GM19035 (cell line): ENCODE measurements around the gene ASB7.
A peak's percentile ranks its signal among the peaks of the same experiment; 100 is the strongest.
"Not testable (repeated sequence)": the region's sequence is repeated elsewhere in the genome, so short reads cannot be mapped to it uniquely, and the experiment has no call there.

ENCODE experiments used
- ATAC-seq: cut with Tn5 transposase; IDR thresholded peaks from one replicate; pipeline ENCODE4 v1.9.1; 2021; ENCODE audit not compliant: unreplicated experiment

Gene ASB7

GRCh38 chr15:100602064-100602822, at the start of gene ASB7, which contains the start of gene LINS1:
Gene ASB7 (plus strand): TSS chr15:100602589. CDS start chr15:100612217, 9,628 bp downstream.
Gene LINS1 (minus strand): TSS chr15:100602184. CDS start chr15:100580842, 21,342 bp downstream.
- ATAC-seq: peak; percentile 85

DNA sequence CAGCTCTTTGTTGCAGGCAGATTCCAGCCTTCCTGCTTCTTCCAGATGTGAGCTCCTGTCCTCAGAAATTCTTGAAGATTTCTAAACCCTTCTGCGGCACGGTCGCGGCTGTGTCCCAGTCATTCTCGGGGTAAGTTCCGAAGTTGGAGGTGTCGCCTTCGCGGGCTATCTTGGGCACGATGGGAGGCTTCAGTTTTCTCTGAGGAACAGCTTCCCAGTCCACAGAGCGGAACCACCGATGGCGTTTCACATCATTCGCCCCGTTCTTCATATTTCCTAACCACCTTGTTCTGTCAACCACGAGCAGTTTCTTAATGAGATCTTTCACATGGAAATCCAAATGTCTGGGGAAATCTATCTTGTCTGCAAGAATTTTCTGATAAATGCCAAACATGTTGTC, 48.9 kb upstream of the ASB7 start:
- no peak for ATAC-seq

- no peak for ATAC-seq
Observed at GRCh38 chr15:100558771-100559254, 43.6 kb upstream of the ASB7 start.

DNA sequence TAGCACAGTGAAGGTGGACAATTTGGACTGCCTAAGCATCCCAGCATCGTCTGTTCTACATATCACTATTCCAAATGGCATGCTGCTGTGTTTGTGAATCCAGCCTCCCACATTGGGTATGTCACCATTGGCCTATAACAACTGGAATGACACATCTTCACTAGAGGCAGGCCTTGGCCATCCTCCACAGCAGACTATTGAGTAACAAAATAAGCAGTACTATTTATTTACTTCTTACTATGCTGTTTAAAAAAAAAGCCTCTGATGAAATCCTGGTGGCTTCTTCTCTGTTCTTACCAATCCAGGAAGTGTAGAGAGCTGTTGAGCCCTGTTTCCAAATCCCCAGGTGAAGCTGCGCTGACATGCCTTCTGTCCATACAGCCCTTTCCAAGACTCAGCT, 43.1 kb upstream of the ASB7 start:
- ATAC-seq: no peak

DNA sequence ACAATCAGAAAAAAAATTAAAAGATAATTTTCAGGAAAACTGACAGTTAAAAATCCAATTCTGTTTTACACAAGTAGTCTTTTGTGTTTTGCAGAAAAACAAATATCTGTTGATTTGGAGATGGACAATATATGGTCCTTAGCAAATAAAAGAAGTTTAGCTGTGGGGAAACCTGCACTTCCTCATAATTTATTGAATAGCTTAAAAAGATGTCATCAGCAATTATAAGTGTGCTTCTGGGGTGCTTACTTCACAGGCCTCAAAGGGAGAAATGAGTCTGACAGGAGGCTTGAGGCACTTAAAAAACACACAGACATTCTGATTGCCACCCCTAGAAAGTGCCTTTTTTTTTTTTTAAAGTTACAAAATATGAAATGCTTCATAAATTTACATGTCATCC, 42.1 kb upstream of the ASB7 start:
- ATAC-seq: no peak

- ATAC-seq: no peak
Observed at GRCh38 chr15:100565591-100565990, 36.8 kb upstream of the ASB7 start.

DNA sequence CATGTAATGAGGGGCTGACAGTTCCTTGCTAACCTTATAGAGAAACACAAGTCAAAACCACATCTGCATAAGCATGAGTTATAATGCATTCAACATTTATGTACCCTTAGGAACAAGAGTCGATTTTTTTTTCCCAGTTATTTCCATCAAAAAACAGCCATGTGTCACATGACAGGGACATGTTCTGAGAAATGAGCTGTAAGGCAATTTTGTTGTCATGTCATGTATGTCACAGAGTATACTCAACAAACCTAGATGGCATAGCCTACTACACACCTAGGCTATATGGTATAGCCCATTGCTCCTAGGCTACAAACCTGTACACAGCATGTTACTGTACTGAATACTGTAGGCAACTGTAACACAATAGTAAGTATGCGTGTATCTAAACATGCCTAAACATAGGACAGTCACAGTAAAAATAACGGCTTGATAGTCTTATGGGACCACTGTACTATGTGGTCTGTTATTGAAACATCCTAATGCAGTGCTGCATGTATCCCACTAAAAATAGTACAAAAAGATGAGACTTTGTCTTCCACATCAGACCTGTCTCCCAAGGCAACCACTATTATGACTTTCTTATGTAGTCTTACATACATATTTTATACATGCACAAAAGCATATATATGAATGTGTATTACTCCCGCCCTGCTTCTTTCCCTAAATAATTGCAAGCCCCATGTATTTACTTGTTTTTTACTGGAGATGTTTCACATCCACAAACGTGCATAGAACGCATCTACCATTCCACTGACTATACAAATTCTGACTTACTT, 35.4 kb upstream of the ASB7 start:
- no peak for ATAC-seq

DNA sequence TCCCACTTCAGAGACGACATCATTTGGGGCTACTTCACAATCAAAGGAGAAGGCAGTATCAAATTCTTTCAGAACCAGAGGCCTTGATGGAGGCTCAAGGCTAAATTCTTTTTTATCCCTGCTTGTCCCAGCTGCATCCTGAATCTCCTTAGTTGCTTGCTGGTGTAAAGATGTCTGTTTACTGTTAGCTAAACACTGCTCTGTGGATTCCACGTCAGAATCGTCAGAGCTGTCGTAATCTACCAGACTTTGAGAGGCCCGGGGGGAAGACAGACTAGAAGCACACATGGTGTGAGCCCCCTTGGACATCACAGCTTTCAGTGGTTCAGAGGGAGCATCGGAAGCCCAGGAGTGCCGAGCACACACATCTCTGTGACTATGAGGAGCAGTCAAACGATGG, 33.0 kb upstream of the ASB7 start:
- ATAC-seq: no peak

DNA sequence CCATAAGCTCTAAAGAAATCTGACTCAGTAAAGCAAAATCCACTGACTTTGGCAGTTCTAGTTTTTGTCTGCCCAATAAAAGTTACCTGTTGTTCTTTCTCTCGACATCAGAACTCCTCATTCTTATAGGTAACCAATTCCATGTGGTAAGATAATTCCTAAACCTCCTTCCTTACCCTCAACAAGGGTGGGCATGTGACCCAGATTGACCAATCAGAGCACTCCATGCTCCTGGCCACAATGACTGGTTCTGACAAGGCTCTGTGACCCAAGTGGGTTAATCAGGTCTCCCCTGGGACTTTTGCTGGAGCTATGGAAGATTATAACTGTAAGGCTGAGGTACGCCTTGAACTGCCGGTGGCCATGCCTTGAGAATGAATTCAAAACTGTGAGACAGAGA, 32.1 kb upstream of the ASB7 start:
- no peak for ATAC-seq

GRCh38 chr15:100570735-100571313, 31.6 kb upstream of the ASB7 start:
- ATAC-seq: peak; percentile 69

- no peak for ATAC-seq
Observed at GRCh38 chr15:100571592-100572167, 30.7 kb upstream of the ASB7 start.

DNA sequence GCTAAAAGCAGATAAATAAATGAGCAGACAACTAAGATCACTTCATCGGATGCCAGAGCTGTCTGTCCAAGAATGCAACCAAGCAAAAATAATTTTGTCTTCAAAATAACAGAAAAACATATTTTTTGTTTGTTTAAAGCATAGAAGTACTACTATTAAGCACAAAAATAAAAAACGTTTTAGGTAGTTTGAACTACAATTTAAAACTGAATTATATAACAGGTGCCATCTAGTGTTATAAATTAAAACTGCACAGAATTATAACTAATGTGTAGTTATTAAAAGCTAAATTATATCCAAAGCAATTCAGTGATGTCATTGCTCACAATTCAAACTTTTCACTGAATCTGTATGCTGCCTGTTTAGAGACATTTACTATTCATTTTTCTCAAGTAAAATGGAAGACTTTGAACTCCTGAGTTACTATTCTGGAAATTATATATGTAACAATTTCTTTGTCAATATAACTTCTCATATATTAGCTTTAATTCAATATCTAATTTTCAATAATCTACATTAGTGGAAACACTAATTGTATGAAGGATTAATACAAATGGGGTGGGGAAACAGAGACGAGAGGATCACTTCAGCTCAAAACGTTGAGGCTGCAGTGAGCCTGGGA, 29.9 kb upstream of the ASB7 start:
- no peak for ATAC-seq

GRCh38 chr15:100573526-100573925, 28.9 kb upstream of the ASB7 start:
- ATAC-seq: no peak

- no peak for ATAC-seq
Observed at GRCh38 chr15:100580414-100580813, 22.0 kb upstream of the ASB7 start.

- no peak for ATAC-seq
Observed at GRCh38 chr15:100588638-100589242, 13.6 kb upstream of the ASB7 start.

DNA sequence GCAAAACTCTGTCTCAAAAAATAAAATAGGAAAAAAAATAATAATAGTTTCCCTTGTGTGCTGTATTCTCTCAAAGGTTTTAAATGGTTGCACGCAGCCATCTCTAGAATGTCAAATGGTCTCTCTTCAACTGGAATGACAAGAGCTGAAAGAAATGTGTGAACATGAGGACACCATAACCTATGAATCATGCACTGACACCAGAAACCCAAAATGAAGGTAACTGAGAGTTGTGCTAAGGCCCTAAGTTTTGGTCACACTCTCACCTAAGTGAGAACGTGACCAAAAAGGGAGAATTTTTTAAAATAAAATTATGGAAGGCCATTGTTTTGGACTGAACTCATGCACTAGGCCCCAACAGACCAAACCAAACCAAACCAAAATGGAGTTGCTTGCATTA, 11.2 kb upstream of the ASB7 start:
- not testable (repeated sequence) for ATAC-seq

- no peak for ATAC-seq
Observed at GRCh38 chr15:100591835-100592234, 10.6 kb upstream of the ASB7 start.

GRCh38 chr15:100592898-100593297, 9.5 kb upstream of the ASB7 start:
- no peak for ATAC-seq

DNA sequence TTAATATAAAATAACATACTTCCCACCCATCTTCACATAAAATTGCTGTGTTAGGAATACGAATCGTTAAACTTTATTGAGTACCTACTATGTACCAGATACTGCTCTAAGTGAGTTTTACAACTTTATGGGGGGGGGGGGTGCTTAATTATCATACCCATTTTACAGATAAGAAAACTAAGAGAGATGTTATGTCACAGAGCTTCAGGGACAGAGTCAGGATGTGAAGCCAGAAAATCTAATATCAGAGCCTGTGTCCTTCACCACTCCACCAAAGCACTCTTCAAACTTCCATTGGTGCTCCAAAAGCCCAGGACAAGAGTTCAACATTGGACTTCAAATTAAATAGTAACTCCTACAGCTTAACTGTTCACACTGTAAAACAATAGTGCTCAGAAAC, 9.0 kb upstream of the ASB7 start:
- ATAC-seq: no peak

GRCh38 chr15:100595964-100596363, 6.4 kb upstream of the ASB7 start:
- ATAC-seq: no peak

DNA sequence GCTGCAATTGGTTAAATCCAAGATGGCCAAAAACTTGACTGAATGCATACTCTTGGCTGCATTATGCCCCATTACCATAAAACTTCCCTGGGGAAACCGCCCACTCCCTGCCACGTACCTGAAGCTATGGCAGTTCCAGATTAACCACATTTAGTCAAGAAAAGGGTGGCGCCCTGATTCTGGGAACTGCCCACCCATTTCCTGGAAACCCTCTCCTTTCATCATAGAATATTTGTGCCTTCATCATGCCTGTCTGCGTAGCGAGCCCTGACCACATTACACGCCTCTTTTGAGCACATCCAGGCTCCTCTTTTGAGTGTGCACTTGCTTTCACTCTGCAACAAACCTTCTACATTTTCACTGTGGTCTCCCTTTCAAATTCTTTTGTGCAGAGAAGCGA, 5.6 kb upstream of the ASB7 start:
- peak; percentile 64 for ATAC-seq
